Stomach smooth muscle (tissue), 2 donors: ENCODE results near the gene DENND4B.
"Not testable (repeated sequence)": the region's sequence is repeated elsewhere in the genome, so short reads cannot be mapped to it uniquely, and the experiment has no call there.

Experiments used
- H3K27ac ChIP-seq: one replicate; pipeline ENCODE4 v1.7.0; 2013; ENCODE audit warnings: mild to moderate bottlenecking, low read length, inconsistent platforms
- H3K27me3 ChIP-seq, 2 donors: one replicate each; pipeline ENCODE4 v1.7.0; 2013; ENCODE audit warnings: low read length in 2 of 2; ENCODE audit not compliant: insufficient read depth in 2 of 2, control insufficient read depth in 1 of 2
- H3K36me3 ChIP-seq, 2 donors: one replicate each; pipeline ENCODE4 v1.7.0; 2013; ENCODE audit warnings: low read length in 2 of 2; ENCODE audit not compliant: control insufficient read depth in 2 of 2, insufficient read depth in 2 of 2
- H3K4me1 ChIP-seq: one replicate; pipeline ENCODE4 v1.7.0; 2013; ENCODE audit warnings: low read length; ENCODE audit not compliant: control insufficient read depth, insufficient read depth
- H3K4me3 ChIP-seq, 2 donors: one replicate each; pipeline ENCODE4 v1.7.0; 2013; ENCODE audit warnings: low read length in 2 of 2
- H3K9ac ChIP-seq, 2 donors: one replicate each; pipeline ENCODE4 v1.7.0; 2013; ENCODE audit warnings: low read length in 2 of 2, mild to moderate bottlenecking in 1 of 2
- H3K9me3 ChIP-seq, 2 donors: one replicate each; pipeline ENCODE4 v1.7.0; 2013; ENCODE audit warnings: low read length in 2 of 2; ENCODE audit not compliant: control insufficient read depth in 2 of 2
- donor health status: healthy.
- donor health status: Pancreatic carcinoma.

Gene DENND4B

GRCh38 chr1:153984123-153984894, 37.8 kb upstream of the DENND4B start:
- Histone ChIP-seq H3K36me3 (peaks cover 4 to 8% of the 10 kb centered on the region in 2 donors), H3K27ac (peak overlapping the region; percentile 66), H3K9ac (peak overlapping the region in 1 of 2 donors; percentile 83), H3K9me3 (no peaks in the 10 kb centered on the region), H3K4me3 (no peak overlapping the region), H3K4me1 (peaks cover 12% of the 10 kb centered on the region), H3K27me3 (no peaks in the 10 kb centered on the region)

DNA sequence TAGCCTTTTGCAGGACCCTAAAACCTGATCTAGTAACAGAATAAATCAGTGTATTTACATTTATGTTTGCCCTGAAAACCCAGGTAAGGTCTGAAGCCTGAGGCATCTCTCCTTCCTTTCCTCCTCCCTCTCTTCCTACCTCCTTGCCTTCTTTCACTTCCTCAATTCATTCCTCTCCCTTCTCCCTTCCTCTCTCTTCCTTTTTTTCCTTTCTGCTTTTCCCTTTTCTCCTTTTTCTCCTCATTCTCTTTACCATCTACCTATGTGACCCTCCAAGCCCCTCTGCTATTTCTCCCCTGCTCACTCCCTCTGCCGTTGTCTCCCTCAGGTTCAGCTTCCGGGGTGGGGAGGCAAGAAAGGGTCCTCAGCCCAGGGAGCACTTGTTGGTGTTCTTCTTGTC, 35.2 kb upstream of the DENND4B start:
- not testable (repeated sequence) for H3K9me3 ChIP-seq, H3K27ac ChIP-seq, H3K4me3 ChIP-seq, H3K9ac ChIP-seq, H3K27me3 ChIP-seq
- H3K36me3 ChIP-seq: peaks cover 4 to 10% of the 10 kb centered on the region in 2 donors
- H3K4me1 ChIP-seq: peaks cover 17% of the 10 kb centered on the region

DNA sequence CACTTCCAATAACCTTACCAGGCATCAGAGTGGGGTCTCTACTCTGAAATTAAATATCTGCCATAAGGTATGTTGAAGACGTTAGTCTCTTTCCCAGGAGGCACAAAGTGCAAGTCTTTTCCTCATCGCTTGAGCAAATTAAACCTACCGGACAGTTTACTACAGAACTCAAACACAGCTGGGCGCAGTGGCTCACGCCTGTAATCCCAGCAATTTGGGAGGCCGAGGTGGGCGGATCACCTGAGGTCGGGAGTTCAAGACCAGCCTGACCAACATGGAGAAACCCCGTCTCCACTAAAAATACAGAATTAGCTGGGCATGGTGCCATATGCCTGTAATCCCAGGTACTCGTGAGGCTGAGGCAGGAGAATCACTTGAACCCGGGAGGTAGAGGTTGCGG, 32.6 kb upstream of the DENND4B start:
- Histone ChIP-seq H3K36me3 (peaks cover 11 to 20% of the 10 kb centered on the region in 2 donors), H3K4me1 (peaks cover 19% of the 10 kb centered on the region)
- not testable (repeated sequence) for H3K4me3 ChIP-seq, H3K27me3 ChIP-seq, H3K9me3 ChIP-seq, H3K27ac ChIP-seq, H3K9ac ChIP-seq

GRCh38 chr1:153978274-153978909, 31.9 kb upstream of the DENND4B start:
- Histone ChIP-seq H3K27me3 (no peaks in the 10 kb centered on the region), H3K9me3 (no peaks in the 10 kb centered on the region), H3K36me3 (peaks cover 16 to 27% of the 10 kb centered on the region in 2 donors), H3K27ac (peak overlapping the region; percentile 78), H3K4me1 (peaks cover 19% of the 10 kb centered on the region), H3K4me3 (peak overlapping the region; percentile 82 to 98), H3K9ac (no peak overlapping the region)

- Histone ChIP-seq H3K9ac (peak within 1 kb of the TSS; percentile 80 to 90), H3K9me3 (no peaks in the 10 kb centered on the region), H3K27ac (peak within 1 kb of the TSS; percentile 78), H3K36me3 (peaks cover 16 to 30% of the 10 kb centered on the region in 2 donors), H3K4me1 (peaks cover 20% of the 10 kb centered on the region), H3K27me3 (no peaks in the 10 kb centered on the region), H3K4me3 (peak within 1 kb of the TSS; percentile 82 to 98)
Observed at GRCh38 chr1:153977250-153978240, 31.0 kb upstream of the DENND4B start, which contains the start of gene JTB. Gene JTB, minus strand, starts transcription at chr1:153977674. Its CDS starts 422 bp downstream, at chr1:153977252.

- H3K4me3 ChIP-seq: peak overlapping the region; percentile 82 to 98
- H3K9ac ChIP-seq: peak overlapping the region; percentile 80 to 90
- no peaks in the 10 kb centered on the region for H3K27me3 ChIP-seq
- peaks cover 20% of the 10 kb centered on the region for H3K4me1 ChIP-seq
- H3K9me3 ChIP-seq: no peaks in the 10 kb centered on the region
- H3K27ac ChIP-seq: peak overlapping the region; percentile 78
- peaks cover 16 to 26% of the 10 kb centered on the region in 2 donors for H3K36me3 ChIP-seq
Observed at GRCh38 chr1:153976819-153977249, 30.3 kb upstream of the DENND4B start.

DNA sequence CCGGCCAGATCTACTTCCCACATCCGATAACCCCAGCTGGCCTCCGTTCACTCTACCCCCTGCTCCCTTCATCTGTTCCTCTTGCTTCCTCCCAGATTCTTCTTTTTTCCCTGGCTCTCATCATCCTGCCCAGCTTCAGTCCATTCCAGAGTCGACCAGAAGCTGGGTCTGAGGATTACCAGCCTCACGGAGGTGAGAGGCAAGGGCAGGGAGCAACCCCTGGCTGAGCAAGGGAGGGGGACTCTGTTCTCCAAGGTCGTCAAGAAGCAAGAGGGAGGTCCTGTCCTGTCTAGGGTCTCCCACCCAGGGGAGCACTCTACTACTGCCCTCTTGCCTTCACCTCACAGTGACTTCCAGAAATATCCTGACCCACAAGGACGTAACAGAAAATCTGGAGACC, 27.0 kb upstream of the DENND4B start:
- Histone ChIP-seq H3K9ac (no peak overlapping the region), H3K27ac (no peak overlapping the region), H3K4me3 (no peak overlapping the region), H3K4me1 (peaks cover 19% of the 10 kb centered on the region), H3K9me3 (no peaks in the 10 kb centered on the region), H3K36me3 (peaks cover 12 to 20% of the 10 kb centered on the region in 2 donors), H3K27me3 (no peaks in the 10 kb centered on the region)

DNA sequence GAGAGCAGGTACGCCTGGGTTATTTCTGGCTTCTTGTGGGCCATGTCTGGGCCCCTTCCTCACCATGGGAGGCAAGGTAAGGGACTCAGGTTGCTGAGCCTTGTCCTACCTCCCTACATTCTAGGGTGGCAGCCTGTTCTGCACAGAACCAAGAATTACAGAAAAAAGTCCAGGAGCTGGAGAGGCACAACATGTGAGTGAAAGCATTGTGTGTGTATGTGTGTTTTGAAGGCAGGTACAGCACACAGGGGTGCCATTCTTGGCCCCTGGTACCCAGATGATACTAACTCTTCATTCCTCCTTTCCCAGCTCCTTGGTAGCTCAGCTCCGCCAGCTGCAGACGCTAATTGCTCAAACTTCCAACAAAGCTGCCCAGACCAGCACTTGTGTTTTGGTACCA, 26.6 kb upstream of the DENND4B start:
- Histone ChIP-seq H3K9ac (no peak overlapping the region), H3K36me3 (peaks cover 12 to 20% of the 10 kb centered on the region in 2 donors), H3K9me3 (no peaks in the 10 kb centered on the region), H3K27ac (no peak overlapping the region), H3K4me3 (no peak overlapping the region), H3K4me1 (peaks cover 20% of the 10 kb centered on the region), H3K27me3 (no peaks in the 10 kb centered on the region)

- H3K27ac ChIP-seq: no peak overlapping the region
- no peaks in the 10 kb centered on the region for H3K27me3 ChIP-seq
- H3K9ac ChIP-seq: no peak overlapping the region
- no peaks in the 10 kb centered on the region for H3K9me3 ChIP-seq
- peaks cover 12 to 18% of the 10 kb centered on the region in 2 donors for H3K36me3 ChIP-seq
- H3K4me1 ChIP-seq: peaks cover 12% of the 10 kb centered on the region
- no peak overlapping the region for H3K4me3 ChIP-seq
Observed at GRCh38 chr1:153970346-153970745, 23.8 kb upstream of the DENND4B start.

DNA sequence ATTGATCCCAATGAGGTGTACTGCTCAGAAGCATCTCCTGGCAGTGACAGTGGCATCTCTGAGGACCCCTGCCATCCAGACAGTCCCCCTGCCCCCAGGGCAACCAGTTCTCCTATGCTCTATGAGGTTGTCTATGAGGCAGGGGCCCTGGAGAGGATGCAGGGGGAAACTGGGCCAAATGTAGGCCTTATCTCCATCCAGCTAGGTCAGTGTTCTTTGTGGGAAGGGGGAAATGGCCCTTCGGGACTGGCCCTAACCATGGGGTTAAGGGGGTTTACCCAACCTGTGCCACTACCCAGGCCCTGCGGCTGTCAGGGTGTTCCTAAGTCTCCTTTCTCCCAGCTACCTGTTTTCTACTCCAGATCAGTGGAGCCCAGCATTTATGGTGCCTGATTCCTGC, 22.5 kb upstream of the DENND4B start:
- Histone ChIP-seq H3K9ac (no peak overlapping the region), H3K4me1 (peaks cover 17% of the 10 kb centered on the region), H3K27me3 (no peaks in the 10 kb centered on the region), H3K27ac (no peak overlapping the region), H3K9me3 (no peaks in the 10 kb centered on the region), H3K4me3 (peak overlapping the region in 1 of 2 donors; percentile 83), H3K36me3 (peaks cover 5 to 9% of the 10 kb centered on the region in 2 donors)
